Large intestine (tissue), 3 donors: Measurements from ENCODE around the gene PRORP. TPM values are rescaled to one million over a fixed set of nuclear protein-coding genes. Genes with fewer than 3 reads are reported as not detected.
"Not testable (repeated sequence)": the region's sequence is repeated elsewhere in the genome, so short reads cannot be mapped to it uniquely, and the experiment has no call there.

Experiments
- DNase-seq, 2 donors: peaks; one replicate each; pipeline versions ENCODE4 v3.0.0 to v3.0.0-alpha.2; 2013
- H3K27ac ChIP-seq: one replicate; pipeline ENCODE4 v1.5.1; 2013; ENCODE audit warnings: low read length
- H3K27me3 ChIP-seq: 2 replicates; pipeline ENCODE4 v1.6.1; 2013; ENCODE audit warnings: low read length; ENCODE audit not compliant: control insufficient read depth, insufficient read depth
- H3K36me3 ChIP-seq: 2 replicates; pipeline ENCODE4 v1.6.1; 2013; ENCODE audit warnings: low read length; ENCODE audit not compliant: control insufficient read depth, insufficient read depth
- H3K4me1 ChIP-seq: one replicate; pipeline ENCODE4 v1.6.1; 2013; ENCODE audit warnings: low read length; ENCODE audit not compliant: control insufficient read depth, insufficient read depth
- H3K4me3 ChIP-seq: one replicate; pipeline ENCODE4 v1.5.1; 2013; ENCODE audit warnings: low read length
- H3K9me3 ChIP-seq: one replicate; pipeline ENCODE4 v1.6.1; 2013; ENCODE audit warnings: mild to moderate bottlenecking, low read depth, low read length, moderate library complexity; ENCODE audit not compliant: control insufficient read depth
- WGBS: methylation state at CpG from one replicate; pipeline ENCODE4 v1.1.5; 2013; ENCODE audit warnings: low lambda C conversion rate; ENCODE audit not compliant: insufficient coverage; 5-methylcytosine and 5-hydroxymethylcytosine counted together
- polyA plus RNA-seq: library from polyadenylated mRNA; unstranded; fragments of 120-200 nt; gene quantifications from one replicate; pipeline ENCODE4 v1.2.1, GENCODE V29; 2013

Gene PRORP
- polyA plus RNA-seq, 1 donor = 29.9 TPM

- DNase-seq = no peak
- no CpG with 5 or more reads among the region's 4 CpGs for WGBS
- Histone ChIP-seq H3K9me3 (peaks cover 11% of the 10 kb centered on the region), H3K36me3 (peaks cover 31% of the 10 kb centered on the region), H3K4me1 (no peaks in the 10 kb centered on the region), H3K27ac (no peak overlapping the region), H3K27me3 (no peaks in the 10 kb centered on the region), H3K4me3 (no peak overlapping the region)
Measured at GRCh38 chr14:35134329-35135123, 12.2 kb downstream of the PRORP start.

GRCh38 chr14:35138585-35138984 lies 16.2 kb downstream of the PRORP start:
- DNase-seq = no peak
- Histone ChIP-seq H3K4me1 (no peaks in the 10 kb centered on the region), H3K36me3 (peaks cover 26% of the 10 kb centered on the region), H3K27ac (no peak overlapping the region), H3K4me3 (no peak overlapping the region), H3K9me3 (no peaks in the 10 kb centered on the region), H3K27me3 (no peaks in the 10 kb centered on the region)
- WGBS = no CpG with 5 or more reads among the region's 5 CpGs

- Histone ChIP-seq H3K9me3 (no peaks in the 10 kb centered on the region), H3K36me3 (peaks cover 14% of the 10 kb centered on the region), H3K27ac (no peak overlapping the region), H3K4me3 (no peak overlapping the region), H3K27me3 (no peaks in the 10 kb centered on the region), H3K4me1 (no peaks in the 10 kb centered on the region)
- DNase-seq = no peak
- no CpG with 5 or more reads among the region's 2 CpGs for WGBS
Measured at GRCh38 chr14:35140718-35141581, 18.6 kb downstream of the PRORP start.

- Histone ChIP-seq H3K9me3 (no peaks in the 10 kb centered on the region), H3K36me3 (peaks cover 11% of the 10 kb centered on the region), H3K27me3 (no peaks in the 10 kb centered on the region), H3K4me3 (no peak overlapping the region), H3K27ac (no peak overlapping the region), H3K4me1 (no peaks in the 10 kb centered on the region)
- no peak for DNase-seq
- no CpG with 5 or more reads among the region's 1 CpG for WGBS
Measured at GRCh38 chr14:35144029-35144428, 21.7 kb downstream of the PRORP start.

GRCh38 chr14:35146711-35147149 lies 24.4 kb downstream of the PRORP start:
- DNase-seq = no peak
- H3K4me1 ChIP-seq = no peaks in the 10 kb centered on the region
- H3K4me3 ChIP-seq = no peak overlapping the region
- 83% methylated on average over 1 of the region's 5 CpGs for WGBS
- no peaks in the 10 kb centered on the region for H3K9me3 ChIP-seq
- H3K27ac ChIP-seq = no peak overlapping the region
- H3K27me3 ChIP-seq = no peaks in the 10 kb centered on the region
- H3K36me3 ChIP-seq = peaks cover 11% of the 10 kb centered on the region

- Histone ChIP-seq H3K27ac (no peak overlapping the region), H3K9me3 (no peaks in the 10 kb centered on the region), H3K4me1 (no peaks in the 10 kb centered on the region), H3K27me3 (no peaks in the 10 kb centered on the region), H3K4me3 (no peak overlapping the region), H3K36me3 (peaks cover 9% of the 10 kb centered on the region)
- DNase-seq = no peak
- no CpG with 5 or more reads among the region's 2 CpGs for WGBS
Measured at GRCh38 chr14:35147186-35147585, 24.8 kb downstream of the PRORP start.

GRCh38 chr14:35147711-35148110 lies 25.4 kb downstream of the PRORP start:
- no peak overlapping the region for H3K4me3 ChIP-seq
- peaks cover 8% of the 10 kb centered on the region for H3K36me3 ChIP-seq
- 95% methylated on average over 3 of the region's 3 CpGs for WGBS
- no peak overlapping the region for H3K27ac ChIP-seq
- no peak for DNase-seq
- peaks cover 3% of the 10 kb centered on the region for H3K9me3 ChIP-seq
- no peaks in the 10 kb centered on the region for H3K4me1 ChIP-seq
- H3K27me3 ChIP-seq = no peaks in the 10 kb centered on the region

- H3K27me3 ChIP-seq = no peaks in the 10 kb centered on the region
- no peak overlapping the region for H3K27ac ChIP-seq
- H3K36me3 ChIP-seq = peaks cover 3% of the 10 kb centered on the region
- no peaks in the 10 kb centered on the region for H3K4me1 ChIP-seq
- H3K9me3 ChIP-seq = peaks cover 4% of the 10 kb centered on the region
- 100% methylated on average over 3 of the region's 4 CpGs for WGBS
- no peak overlapping the region for H3K4me3 ChIP-seq
- DNase-seq = no peak
Measured at GRCh38 chr14:35149239-35149638, 26.9 kb downstream of the PRORP start.

GRCh38 chr14:35152531-35152930 lies 30.2 kb downstream of the PRORP start:
- WGBS = no CpG with 5 or more reads among the region's 35 CpGs
- not testable (repeated sequence) for H3K27ac ChIP-seq, DNase-seq, H3K36me3 ChIP-seq, H3K4me3 ChIP-seq, H3K9me3 ChIP-seq, H3K27me3 ChIP-seq, H3K4me1 ChIP-seq

- DNase-seq = no peak
Measured at GRCh38 chr14:35154016-35154415, 31.7 kb downstream of the PRORP start.

More at GRCh38 chr14:35154016-35154415, 31.7 kb downstream of the PRORP start:
- Histone ChIP-seq H3K4me3 (no peak overlapping the region), H3K27me3 (no peaks in the 10 kb centered on the region), H3K4me1 (no peaks in the 10 kb centered on the region), H3K27ac (no peak overlapping the region), H3K36me3 (peaks cover 5% of the 10 kb centered on the region), H3K9me3 (peaks cover 4% of the 10 kb centered on the region)
- no CpG with 5 or more reads among the region's 2 CpGs for WGBS
